ENCODE data around the gene SGMS2. TPM values are rescaled to one million over a fixed set of nuclear protein-coding genes. Genes with fewer than 3 reads are reported as not detected.

Gene SGMS2
- total and polyA plus RNA-seq, 9 of the 15 experiments (the other 6 are each of a cell fraction or from before 2014, with no cell fraction given): 0.07 to 0.25 (median 0.11) TPM; not detected in 5

DNA sequence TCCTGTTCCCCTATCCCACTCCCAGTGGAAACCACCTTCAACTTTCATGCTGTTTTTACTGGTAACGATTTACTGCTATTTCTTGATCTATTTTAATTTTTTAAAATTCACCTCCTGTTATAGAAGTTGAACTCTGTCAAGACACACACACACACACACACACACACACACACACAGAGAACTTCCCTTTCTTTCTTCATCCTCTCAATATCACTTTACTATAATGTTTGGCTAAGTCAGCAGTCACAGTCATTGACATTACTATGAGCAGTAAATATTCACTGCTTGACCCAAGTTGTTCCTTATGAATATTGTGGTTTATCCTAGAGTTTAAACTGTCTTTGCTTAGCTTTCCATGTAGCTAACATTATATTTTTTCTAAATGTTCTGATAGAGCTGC is 24.0 kb upstream of the SGMS2 start (continued):
- TF ChIP-seq, protein P1, sequence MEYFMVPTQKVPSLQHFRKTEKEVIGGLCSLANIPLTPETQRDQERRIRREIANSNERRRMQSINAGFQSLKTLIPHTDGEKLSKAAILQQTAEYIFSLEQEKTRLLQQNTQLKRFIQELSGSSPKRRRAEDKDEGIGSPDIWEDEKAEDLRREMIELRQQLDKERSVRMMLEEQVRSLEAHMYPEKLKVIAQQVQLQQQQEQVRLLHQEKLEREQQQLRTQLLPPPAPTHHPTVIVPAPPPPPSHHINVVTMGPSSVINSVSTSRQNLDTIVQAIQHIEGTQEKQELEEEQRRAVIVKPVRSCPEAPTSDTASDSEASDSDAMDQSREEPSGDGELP (CRISPR knock-in tag; IDR thresholded peaks at IDR 0.05; ENCODE audit: borderline replicate concordance): no peak
- TF ChIP-seq HDGF (IDR thresholded peaks at IDR 0.05): no peak
- no peak for TF ChIP-seq ZNF444 (CRISPR knock-in tag; IDR thresholded peaks at IDR 0.05)
- TF ChIP-seq IRF9 (tag; IDR thresholded peaks at IDR 0.05): no peak
- no peak for TF ChIP-seq SRSF9 (IDR thresholded peaks at IDR 0.05; ENCODE audit: borderline replicate concordance, low read depth, low read length)
- TF ChIP-seq, protein P2, sequence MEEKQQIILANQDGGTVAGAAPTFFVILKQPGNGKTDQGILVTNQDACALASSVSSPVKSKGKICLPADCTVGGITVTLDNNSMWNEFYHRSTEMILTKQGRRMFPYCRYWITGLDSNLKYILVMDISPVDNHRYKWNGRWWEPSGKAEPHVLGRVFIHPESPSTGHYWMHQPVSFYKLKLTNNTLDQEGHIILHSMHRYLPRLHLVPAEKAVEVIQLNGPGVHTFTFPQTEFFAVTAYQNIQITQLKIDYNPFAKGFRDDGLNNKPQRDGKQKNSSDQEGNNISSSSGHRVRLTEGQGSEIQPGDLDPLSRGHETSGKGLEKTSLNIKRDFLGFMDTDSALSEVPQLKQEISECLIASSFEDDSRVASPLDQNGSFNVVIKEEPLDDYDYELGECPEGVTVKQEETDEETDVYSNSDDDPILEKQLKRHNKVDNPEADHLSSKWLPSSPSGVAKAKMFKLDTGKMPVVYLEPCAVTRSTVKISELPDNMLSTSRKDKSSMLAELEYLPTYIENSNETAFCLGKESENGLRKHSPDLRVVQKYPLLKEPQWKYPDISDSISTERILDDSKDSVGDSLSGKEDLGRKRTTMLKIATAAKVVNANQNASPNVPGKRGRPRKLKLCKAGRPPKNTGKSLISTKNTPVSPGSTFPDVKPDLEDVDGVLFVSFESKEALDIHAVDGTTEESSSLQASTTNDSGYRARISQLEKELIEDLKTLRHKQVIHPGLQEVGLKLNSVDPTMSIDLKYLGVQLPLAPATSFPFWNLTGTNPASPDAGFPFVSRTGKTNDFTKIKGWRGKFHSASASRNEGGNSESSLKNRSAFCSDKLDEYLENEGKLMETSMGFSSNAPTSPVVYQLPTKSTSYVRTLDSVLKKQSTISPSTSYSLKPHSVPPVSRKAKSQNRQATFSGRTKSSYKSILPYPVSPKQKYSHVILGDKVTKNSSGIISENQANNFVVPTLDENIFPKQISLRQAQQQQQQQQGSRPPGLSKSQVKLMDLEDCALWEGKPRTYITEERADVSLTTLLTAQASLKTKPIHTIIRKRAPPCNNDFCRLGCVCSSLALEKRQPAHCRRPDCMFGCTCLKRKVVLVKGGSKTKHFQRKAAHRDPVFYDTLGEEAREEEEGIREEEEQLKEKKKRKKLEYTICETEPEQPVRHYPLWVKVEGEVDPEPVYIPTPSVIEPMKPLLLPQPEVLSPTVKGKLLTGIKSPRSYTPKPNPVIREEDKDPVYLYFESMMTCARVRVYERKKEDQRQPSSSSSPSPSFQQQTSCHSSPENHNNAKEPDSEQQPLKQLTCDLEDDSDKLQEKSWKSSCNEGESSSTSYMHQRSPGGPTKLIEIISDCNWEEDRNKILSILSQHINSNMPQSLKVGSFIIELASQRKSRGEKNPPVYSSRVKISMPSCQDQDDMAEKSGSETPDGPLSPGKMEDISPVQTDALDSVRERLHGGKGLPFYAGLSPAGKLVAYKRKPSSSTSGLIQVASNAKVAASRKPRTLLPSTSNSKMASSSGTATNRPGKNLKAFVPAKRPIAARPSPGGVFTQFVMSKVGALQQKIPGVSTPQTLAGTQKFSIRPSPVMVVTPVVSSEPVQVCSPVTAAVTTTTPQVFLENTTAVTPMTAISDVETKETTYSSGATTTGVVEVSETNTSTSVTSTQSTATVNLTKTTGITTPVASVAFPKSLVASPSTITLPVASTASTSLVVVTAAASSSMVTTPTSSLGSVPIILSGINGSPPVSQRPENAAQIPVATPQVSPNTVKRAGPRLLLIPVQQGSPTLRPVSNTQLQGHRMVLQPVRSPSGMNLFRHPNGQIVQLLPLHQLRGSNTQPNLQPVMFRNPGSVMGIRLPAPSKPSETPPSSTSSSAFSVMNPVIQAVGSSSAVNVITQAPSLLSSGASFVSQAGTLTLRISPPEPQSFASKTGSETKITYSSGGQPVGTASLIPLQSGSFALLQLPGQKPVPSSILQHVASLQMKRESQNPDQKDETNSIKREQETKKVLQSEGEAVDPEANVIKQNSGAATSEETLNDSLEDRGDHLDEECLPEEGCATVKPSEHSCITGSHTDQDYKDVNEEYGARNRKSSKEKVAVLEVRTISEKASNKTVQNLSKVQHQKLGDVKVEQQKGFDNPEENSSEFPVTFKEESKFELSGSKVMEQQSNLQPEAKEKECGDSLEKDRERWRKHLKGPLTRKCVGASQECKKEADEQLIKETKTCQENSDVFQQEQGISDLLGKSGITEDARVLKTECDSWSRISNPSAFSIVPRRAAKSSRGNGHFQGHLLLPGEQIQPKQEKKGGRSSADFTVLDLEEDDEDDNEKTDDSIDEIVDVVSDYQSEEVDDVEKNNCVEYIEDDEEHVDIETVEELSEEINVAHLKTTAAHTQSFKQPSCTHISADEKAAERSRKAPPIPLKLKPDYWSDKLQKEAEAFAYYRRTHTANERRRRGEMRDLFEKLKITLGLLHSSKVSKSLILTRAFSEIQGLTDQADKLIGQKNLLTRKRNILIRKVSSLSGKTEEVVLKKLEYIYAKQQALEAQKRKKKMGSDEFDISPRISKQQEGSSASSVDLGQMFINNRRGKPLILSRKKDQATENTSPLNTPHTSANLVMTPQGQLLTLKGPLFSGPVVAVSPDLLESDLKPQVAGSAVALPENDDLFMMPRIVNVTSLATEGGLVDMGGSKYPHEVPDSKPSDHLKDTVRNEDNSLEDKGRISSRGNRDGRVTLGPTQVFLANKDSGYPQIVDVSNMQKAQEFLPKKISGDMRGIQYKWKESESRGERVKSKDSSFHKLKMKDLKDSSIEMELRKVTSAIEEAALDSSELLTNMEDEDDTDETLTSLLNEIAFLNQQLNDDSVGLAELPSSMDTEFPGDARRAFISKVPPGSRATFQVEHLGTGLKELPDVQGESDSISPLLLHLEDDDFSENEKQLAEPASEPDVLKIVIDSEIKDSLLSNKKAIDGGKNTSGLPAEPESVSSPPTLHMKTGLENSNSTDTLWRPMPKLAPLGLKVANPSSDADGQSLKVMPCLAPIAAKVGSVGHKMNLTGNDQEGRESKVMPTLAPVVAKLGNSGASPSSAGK (IDR thresholded peaks at IDR 0.05): no peak
- TF ChIP-seq, protein P3, sequence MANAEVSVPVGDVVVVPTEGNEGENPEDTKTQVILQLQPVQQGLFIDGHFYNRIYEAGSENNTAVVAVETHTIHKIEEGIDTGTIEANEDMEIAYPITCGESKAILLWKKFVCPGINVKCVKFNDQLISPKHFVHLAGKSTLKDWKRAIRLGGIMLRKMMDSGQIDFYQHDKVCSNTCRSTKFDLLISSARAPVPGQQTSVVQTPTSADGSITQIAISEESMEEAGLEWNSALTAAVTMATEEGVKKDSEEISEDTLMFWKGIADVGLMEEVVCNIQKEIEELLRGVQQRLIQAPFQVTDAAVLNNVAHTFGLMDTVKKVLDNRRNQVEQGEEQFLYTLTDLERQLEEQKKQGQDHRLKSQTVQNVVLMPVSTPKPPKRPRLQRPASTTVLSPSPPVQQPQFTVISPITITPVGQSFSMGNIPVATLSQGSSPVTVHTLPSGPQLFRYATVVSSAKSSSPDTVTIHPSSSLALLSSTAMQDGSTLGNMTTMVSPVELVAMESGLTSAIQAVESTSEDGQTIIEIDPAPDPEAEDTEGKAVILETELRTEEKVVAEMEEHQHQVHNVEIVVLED (CRISPR knock-in tag; IDR thresholded peaks at IDR 0.05): no peak
